ENCODE data around the gene PNRC1. TPM values are rescaled to one million over a fixed set of nuclear protein-coding genes. Genes with fewer than 3 reads are reported as not detected.
"Not testable (repeated sequence)": the region's sequence is repeated elsewhere in the genome, so short reads cannot be mapped to it uniquely, and the experiment has no call there.

The PNRC1 gene
- total and polyA plus RNA-seq, 9 donors = 66.8 to 105 (median 97.3) TPM

DNA sequence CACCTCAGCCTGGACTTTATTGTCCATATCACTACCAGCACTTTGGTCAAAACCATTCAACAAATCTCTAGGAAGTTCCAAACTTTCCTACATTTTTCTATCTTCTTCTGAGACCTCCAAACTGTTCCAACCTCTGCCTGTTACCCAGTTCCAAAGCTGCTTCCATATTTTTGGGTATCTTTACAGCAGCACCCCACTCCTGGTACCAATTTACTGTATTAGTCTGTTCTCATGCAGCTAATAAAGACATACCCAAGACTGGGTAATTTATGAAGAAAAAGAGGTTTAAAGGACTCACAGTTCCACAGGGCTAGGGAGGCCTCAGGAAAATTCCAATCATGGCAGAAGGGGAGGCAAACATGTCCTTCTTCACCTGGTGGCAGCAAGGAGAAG, 42.7 kb upstream of the PNRC1 start:
- Histone ChIP-seq H3K4me1 (ENCODE audit: control insufficient read depth, insufficient read depth, low read length) (peaks cover 14% of the 10 kb centered on the region), H3K9me3 (replicated peaks; ENCODE audit: control insufficient read depth, low read depth, low read length) (peaks cover 10% of the 10 kb centered on the region)
- H3K4me3 ChIP-seq (ENCODE audit: low read length); H3K36me3 ChIP-seq (ENCODE audit: control insufficient read depth, insufficient read depth, low read length); DNase-seq; H3K27me3 ChIP-seq (ENCODE audit: control insufficient read depth, insufficient read depth, low read length); H3K27ac ChIP-seq (ENCODE audit: low read length): not testable (repeated sequence)

DNA sequence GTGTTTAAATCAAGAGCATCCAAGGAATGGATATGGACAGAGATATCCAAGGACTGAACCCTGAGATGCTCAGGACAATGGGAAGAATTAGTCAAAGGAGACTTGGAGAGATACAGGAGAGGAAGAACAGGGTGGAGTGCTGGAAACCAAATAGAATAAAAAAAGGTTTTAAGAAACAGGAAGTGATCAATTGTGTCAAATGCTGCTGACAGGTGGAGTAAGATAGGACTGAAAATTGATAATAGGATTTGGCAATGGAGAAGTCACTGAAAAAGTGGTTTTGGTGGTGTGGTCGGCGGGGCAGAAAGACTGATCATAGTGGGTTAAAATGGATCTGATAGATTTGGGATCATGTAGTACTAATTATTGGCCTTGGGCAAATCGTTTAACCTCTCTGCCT, 37.9 kb upstream of the PNRC1 start:
- no peak for DNase-seq
- Histone ChIP-seq H3K27me3 (ENCODE audit: control insufficient read depth, insufficient read depth, low read length) (no peaks in the 10 kb centered on the region), H3K4me3 (ENCODE audit: low read length) (no peak overlapping the region), H3K36me3 (ENCODE audit: control insufficient read depth, insufficient read depth, low read length) (no peaks in the 10 kb centered on the region), H3K4me1 (ENCODE audit: control insufficient read depth, insufficient read depth, low read length) (no peaks in the 10 kb centered on the region), H3K27ac (ENCODE audit: low read length) (no peak overlapping the region), H3K9me3 (replicated peaks; ENCODE audit: control insufficient read depth, low read depth, low read length) (peaks cover 6% of the 10 kb centered on the region)
- 92% methylated on average over 2 of the region's 3 CpGs for WGBS (ENCODE audit: insufficient coverage)

- H3K27me3 ChIP-seq (ENCODE audit: control insufficient read depth, insufficient read depth, low read length) = no peaks in the 10 kb centered on the region
- H3K4me1 ChIP-seq (ENCODE audit: control insufficient read depth, insufficient read depth, low read length) = peaks cover 2% of the 10 kb centered on the region
- H3K9me3 ChIP-seq (replicated peaks; ENCODE audit: control insufficient read depth, low read depth, low read length) = no peaks in the 10 kb centered on the region
- H3K36me3 ChIP-seq (ENCODE audit: control insufficient read depth, insufficient read depth, low read length) = no peaks in the 10 kb centered on the region
- H3K4me3 ChIP-seq (ENCODE audit: low read length) = no peak overlapping the region
- H3K27ac ChIP-seq (ENCODE audit: low read length) = no peak overlapping the region
- no CpG with 5 or more reads among the region's 8 CpGs for WGBS (ENCODE audit: insufficient coverage)
- no peak for DNase-seq
Observed at GRCh38 chr6:89044328-89045010, 36.1 kb upstream of the PNRC1 start.

- Histone ChIP-seq H3K9me3 (replicated peaks; ENCODE audit: control insufficient read depth, low read depth, low read length) (no peaks in the 10 kb centered on the region), H3K36me3 (ENCODE audit: control insufficient read depth, insufficient read depth, low read length) (no peaks in the 10 kb centered on the region), H3K27ac (ENCODE audit: low read length) (no peak overlapping the region), H3K27me3 (ENCODE audit: control insufficient read depth, insufficient read depth, low read length) (no peaks in the 10 kb centered on the region), H3K4me1 (ENCODE audit: control insufficient read depth, insufficient read depth, low read length) (peaks cover 3% of the 10 kb centered on the region), H3K4me3 (ENCODE audit: low read length) (no peak overlapping the region)
- DNase-seq = peak; percentile 52
- 96% methylated on average over 3 of the region's 4 CpGs for WGBS (ENCODE audit: insufficient coverage)
Observed at GRCh38 chr6:89045011-89045387, 35.6 kb upstream of the PNRC1 start.

GRCh38 chr6:89045576-89045975, 35.0 kb upstream of the PNRC1 start:
- WGBS (ENCODE audit: insufficient coverage) = 80% methylated on average over 1 of the region's 5 CpGs
- no peak for DNase-seq
- H3K27ac ChIP-seq (ENCODE audit: low read length) = no peak overlapping the region
- no peaks in the 10 kb centered on the region for H3K27me3 ChIP-seq (ENCODE audit: control insufficient read depth, insufficient read depth, low read length)
- H3K9me3 ChIP-seq (replicated peaks; ENCODE audit: control insufficient read depth, low read depth, low read length) = no peaks in the 10 kb centered on the region
- peaks cover 8% of the 10 kb centered on the region for H3K4me1 ChIP-seq (ENCODE audit: control insufficient read depth, insufficient read depth, low read length)
- H3K36me3 ChIP-seq (ENCODE audit: control insufficient read depth, insufficient read depth, low read length) = no peaks in the 10 kb centered on the region
- H3K4me3 ChIP-seq (ENCODE audit: low read length) = no peak overlapping the region

- WGBS (ENCODE audit: insufficient coverage) = 44% methylated on average over 2 of the region's 4 CpGs
- Histone ChIP-seq H3K36me3 (ENCODE audit: control insufficient read depth, insufficient read depth, low read length) (no peaks in the 10 kb centered on the region), H3K9me3 (replicated peaks; ENCODE audit: control insufficient read depth, low read depth, low read length) (no peaks in the 10 kb centered on the region), H3K27me3 (ENCODE audit: control insufficient read depth, insufficient read depth, low read length) (no peaks in the 10 kb centered on the region), H3K27ac (ENCODE audit: low read length) (no peak overlapping the region), H3K4me3 (ENCODE audit: low read length) (no peak overlapping the region), H3K4me1 (ENCODE audit: control insufficient read depth, insufficient read depth, low read length) (peaks cover 12% of the 10 kb centered on the region)
- DNase-seq = no peak
Observed at GRCh38 chr6:89047473-89047872, 33.1 kb upstream of the PNRC1 start.

GRCh38 chr6:89048288-89048923, 32.1 kb upstream of the PNRC1 start:
- Histone ChIP-seq H3K36me3 (ENCODE audit: control insufficient read depth, insufficient read depth, low read length) (no peaks in the 10 kb centered on the region), H3K4me1 (ENCODE audit: control insufficient read depth, insufficient read depth, low read length) (peaks cover 12% of the 10 kb centered on the region), H3K27ac (ENCODE audit: low read length) (no peak overlapping the region), H3K9me3 (replicated peaks; ENCODE audit: control insufficient read depth, low read depth, low read length) (no peaks in the 10 kb centered on the region), H3K27me3 (ENCODE audit: control insufficient read depth, insufficient read depth, low read length) (no peaks in the 10 kb centered on the region), H3K4me3 (ENCODE audit: low read length) (no peak overlapping the region)
- no CpG with 5 or more reads among the region's 3 CpGs for WGBS (ENCODE audit: insufficient coverage)
- DNase-seq = no peak

GRCh38 chr6:89048985-89049384, 31.6 kb upstream of the PNRC1 start:
- peak; percentile 77 for DNase-seq
- H3K9me3 ChIP-seq (replicated peaks; ENCODE audit: control insufficient read depth, low read depth, low read length) = no peaks in the 10 kb centered on the region
- H3K4me1 ChIP-seq (ENCODE audit: control insufficient read depth, insufficient read depth, low read length) = peaks cover 12% of the 10 kb centered on the region
- no peak overlapping the region for H3K4me3 ChIP-seq (ENCODE audit: low read length)
- no peak overlapping the region for H3K27ac ChIP-seq (ENCODE audit: low read length)
- H3K27me3 ChIP-seq (ENCODE audit: control insufficient read depth, insufficient read depth, low read length) = no peaks in the 10 kb centered on the region
- no CpG with 5 or more reads among the region's 1 CpG for WGBS (ENCODE audit: insufficient coverage)
- no peaks in the 10 kb centered on the region for H3K36me3 ChIP-seq (ENCODE audit: control insufficient read depth, insufficient read depth, low read length)

GRCh38 chr6:89050155-89050554, 30.4 kb upstream of the PNRC1 start:
- WGBS (ENCODE audit: insufficient coverage) = 23% methylated on average over 3 of the region's 3 CpGs
- no peaks in the 10 kb centered on the region for H3K9me3 ChIP-seq (replicated peaks; ENCODE audit: control insufficient read depth, low read depth, low read length)
- H3K36me3 ChIP-seq (ENCODE audit: control insufficient read depth, insufficient read depth, low read length) = no peaks in the 10 kb centered on the region
- no peak overlapping the region for H3K4me3 ChIP-seq (ENCODE audit: low read length)
- peaks cover 12% of the 10 kb centered on the region for H3K4me1 ChIP-seq (ENCODE audit: control insufficient read depth, insufficient read depth, low read length)
- DNase-seq = peak; percentile 90
- peak overlapping the region; percentile 6 for H3K27ac ChIP-seq (ENCODE audit: low read length)
- no peaks in the 10 kb centered on the region for H3K27me3 ChIP-seq (ENCODE audit: control insufficient read depth, insufficient read depth, low read length)

DNA sequence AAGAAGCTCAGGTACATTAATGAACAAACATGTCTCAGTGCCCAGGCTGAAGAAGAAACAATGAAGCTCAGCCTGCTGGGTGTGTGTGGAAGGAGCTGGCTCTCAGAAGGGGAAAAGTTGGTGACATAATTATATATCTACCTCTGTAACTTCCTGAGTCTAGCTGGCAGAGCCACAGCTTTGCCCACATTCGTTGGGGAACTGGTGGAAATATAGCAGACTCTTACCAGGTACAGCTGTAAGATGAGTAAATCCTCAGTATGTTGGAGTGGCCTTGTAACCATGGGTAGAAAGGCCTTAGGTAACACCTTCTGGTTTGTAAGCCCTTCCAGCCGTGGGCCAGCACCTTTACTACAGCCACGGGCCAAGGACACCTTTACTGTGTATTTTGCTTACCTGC, 29.9 kb upstream of the PNRC1 start:
- Histone ChIP-seq H3K27me3 (ENCODE audit: control insufficient read depth, insufficient read depth, low read length) (no peaks in the 10 kb centered on the region), H3K4me3 (ENCODE audit: low read length) (no peak overlapping the region), H3K36me3 (ENCODE audit: control insufficient read depth, insufficient read depth, low read length) (no peaks in the 10 kb centered on the region), H3K9me3 (replicated peaks; ENCODE audit: control insufficient read depth, low read depth, low read length) (no peaks in the 10 kb centered on the region), H3K4me1 (ENCODE audit: control insufficient read depth, insufficient read depth, low read length) (peaks cover 12% of the 10 kb centered on the region), H3K27ac (ENCODE audit: low read length) (peak overlapping the region; percentile 6)
- no peak for DNase-seq
- WGBS (ENCODE audit: insufficient coverage) = no CpG with 5 or more reads among the region's 3 CpGs

All from muscle of leg (tissue), 11 donors.